Mesendoderm (in vitro differentiated cells): ENCODE results near the gene ZNF333.

Source experiments
- DNase-seq: peaks from one replicate; pipeline ENCODE4 v3.0.0; 2013
- H2AK5ac ChIP-seq: 2 replicates; pipeline ENCODE4 v1.6.1; 2013; ENCODE audit warnings: low read length, inconsistent platforms
- H2BK120ac ChIP-seq: 2 replicates; pipeline ENCODE4 v1.6.1; 2013; ENCODE audit warnings: low read depth, mild to moderate bottlenecking, low read length, moderate library complexity, mixed read lengths
- H2BK15ac ChIP-seq: replicated peaks from 2 replicates; pipeline ENCODE4 v1.6.1; 2013; ENCODE audit warnings: low read depth, mild to moderate bottlenecking, moderate library complexity
- H2BK5ac ChIP-seq: 2 replicates; pipeline ENCODE4 v1.6.1; 2013; ENCODE audit warnings: low read length, inconsistent platforms
- H3K18ac ChIP-seq: 2 replicates; pipeline ENCODE4 v1.6.1; 2013; ENCODE audit warnings: mild to moderate bottlenecking, low read length, mixed read lengths
- H3K23ac ChIP-seq: one replicate; pipeline ENCODE4 v1.6.1; 2013; ENCODE audit warnings: low read length
- H3K27ac ChIP-seq: 2 replicates; pipeline ENCODE4 v1.5.1; 2013; ENCODE audit warnings: low read depth, mild to moderate bottlenecking, inconsistent platforms, low read length, moderate library complexity
- H3K27me3 ChIP-seq: 2 replicates; pipeline ENCODE4 v1.6.1; 2013; ENCODE audit warnings: low read length, control low read depth, mild to moderate bottlenecking, inconsistent platforms; ENCODE audit not compliant: insufficient read depth, poor library complexity
- H3K36me3 ChIP-seq: 2 replicates; pipeline ENCODE4 v1.6.1; 2013; ENCODE audit warnings: low read length, inconsistent platforms; ENCODE audit not compliant: control insufficient read depth, insufficient read depth
- H3K4ac ChIP-seq: one replicate; pipeline ENCODE4 v1.6.1; 2013; ENCODE audit warnings: low read depth, mild to moderate bottlenecking, low read length, moderate library complexity
- H3K4me1 ChIP-seq: 2 replicates; pipeline ENCODE4 v1.6.1; 2013; ENCODE audit warnings: low read depth, low read length, inconsistent platforms; ENCODE audit not compliant: control insufficient read depth
- H3K4me2 ChIP-seq: 2 replicates; pipeline ENCODE4 v1.6.1; 2013; ENCODE audit warnings: low read length
- H3K4me3 ChIP-seq: 2 replicates; pipeline ENCODE4 v1.5.1; 2013; ENCODE audit warnings: mild to moderate bottlenecking, low read length
- H3K56ac ChIP-seq: one replicate; pipeline ENCODE4 v1.6.1; 2013; ENCODE audit warnings: low read length
- H3K79me1 ChIP-seq: 2 replicates; pipeline ENCODE4 v1.6.1; 2013; ENCODE audit warnings: low read length, inconsistent platforms
- H3K79me2 ChIP-seq: 2 replicates; pipeline ENCODE4 v1.6.1; 2013; ENCODE audit warnings: mild to moderate bottlenecking, low read length; ENCODE audit not compliant: control insufficient read depth, insufficient read depth
- H3K9ac ChIP-seq: 2 replicates; pipeline ENCODE4 v1.6.1; 2013; ENCODE audit warnings: low read length, inconsistent platforms
- H4K5ac ChIP-seq: one replicate; pipeline ENCODE4 v1.6.1; 2013; ENCODE audit warnings: low read length
- H4K8ac ChIP-seq: one replicate; pipeline ENCODE4 v1.6.1; 2013; ENCODE audit warnings: low read depth, mild to moderate bottlenecking, control low read depth, low read length, moderate library complexity
- WGBS: extraction: QIAGEN DNeasy Blood & Tissue Kit; methylation state at CpG from one replicate; pipeline ENCODE4 v1.1.7; 2013; ENCODE audit warnings: low lambda C conversion rate, missing lambda C conversion rate; ENCODE audit not compliant: insufficient coverage; ENCODE audit errors: extremely low coverage; 5-methylcytosine and 5-hydroxymethylcytosine counted together

Gene ZNF333

GRCh38 chr19:14655726-14656125, 34.1 kb upstream of the ZNF333 start:
- H3K36me3 ChIP-seq, result no peaks in the 10 kb centered on the region
- no peak for DNase-seq
- WGBS, result no CpG with 5 or more reads among the region's 11 CpGs
- H3K4me3 ChIP-seq, result no peak overlapping the region
- H3K23ac ChIP-seq, result no peak overlapping the region
- H2BK15ac ChIP-seq, result no peak overlapping the region
- no peak overlapping the region for H3K56ac ChIP-seq
- H3K27me3 ChIP-seq, result no peaks in the 10 kb centered on the region
- H4K5ac ChIP-seq, result no peak overlapping the region
- no peaks in the 10 kb centered on the region for H3K79me1 ChIP-seq
- H2BK5ac ChIP-seq, result no peak overlapping the region
- H4K8ac ChIP-seq, result no peak overlapping the region
- H3K9ac ChIP-seq, result no peak overlapping the region
- no peak overlapping the region for H3K4ac ChIP-seq
- no peak overlapping the region for H3K18ac ChIP-seq
- no peak overlapping the region for H3K4me2 ChIP-seq
- H3K4me1 ChIP-seq, result no peaks in the 10 kb centered on the region
- H2BK120ac ChIP-seq, result no peak overlapping the region
- no peaks in the 10 kb centered on the region for H3K79me2 ChIP-seq
- no peak overlapping the region for H3K27ac ChIP-seq
- H2AK5ac ChIP-seq, result no peak overlapping the region

DNA sequence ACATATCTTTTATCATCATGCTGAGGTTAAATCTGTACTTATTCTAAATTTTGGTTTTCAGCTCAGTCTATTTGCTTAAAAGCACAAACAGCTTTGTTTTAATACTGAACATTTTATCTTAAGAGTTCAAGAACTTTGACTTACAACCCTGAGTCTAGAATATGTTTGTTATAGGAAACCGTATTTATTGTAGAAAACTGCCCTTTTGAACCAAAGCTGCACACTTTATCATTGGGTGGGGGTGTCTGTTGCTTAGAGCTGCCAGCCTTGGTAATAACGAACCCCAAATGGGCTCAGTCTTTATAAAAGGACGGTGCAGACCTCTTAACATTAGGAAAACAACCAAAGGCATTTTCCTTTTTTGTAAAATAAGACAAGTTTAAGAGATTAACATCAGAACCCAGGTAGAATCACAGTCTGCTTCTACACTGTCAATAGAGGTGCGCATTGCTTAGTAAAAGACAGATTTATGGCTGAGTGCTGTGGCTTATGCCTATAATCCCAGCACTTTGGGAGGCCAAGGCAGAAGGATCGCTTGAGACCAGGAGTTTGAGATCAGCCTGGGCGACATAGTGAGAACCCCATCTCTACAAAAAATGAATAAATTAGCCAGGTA, 29.9 kb upstream of the ZNF333 start:
- H3K4ac ChIP-seq, result no peak overlapping the region
- H2BK120ac ChIP-seq, result no peak overlapping the region
- H3K9ac ChIP-seq, result no peak overlapping the region
- no peak overlapping the region for H2AK5ac ChIP-seq
- no peak overlapping the region for H3K18ac ChIP-seq
- no peak overlapping the region for H4K5ac ChIP-seq
- no CpG with 5 or more reads among the region's 6 CpGs for WGBS
- no peak overlapping the region for H3K23ac ChIP-seq
- no peak overlapping the region for H2BK15ac ChIP-seq
- no peak for DNase-seq
- H3K36me3 ChIP-seq, result no peaks in the 10 kb centered on the region
- no peak overlapping the region for H2BK5ac ChIP-seq
- H3K4me3 ChIP-seq, result no peak overlapping the region
- H3K56ac ChIP-seq, result no peak overlapping the region
- H3K4me2 ChIP-seq, result no peak overlapping the region
- H3K79me1 ChIP-seq, result no peaks in the 10 kb centered on the region
- H3K27ac ChIP-seq, result no peak overlapping the region
- H3K79me2 ChIP-seq, result no peaks in the 10 kb centered on the region
- H3K27me3 ChIP-seq, result no peaks in the 10 kb centered on the region
- H3K4me1 ChIP-seq, result no peaks in the 10 kb centered on the region
- H4K8ac ChIP-seq, result no peak overlapping the region

- no CpG with 5 or more reads among the region's 12 CpGs for WGBS
- no peak overlapping the region for H2BK5ac ChIP-seq
- no peak overlapping the region for H2BK120ac ChIP-seq
- no peaks in the 10 kb centered on the region for H3K27me3 ChIP-seq
- no peak overlapping the region for H3K18ac ChIP-seq
- no peak overlapping the region for H3K4me3 ChIP-seq
- H3K27ac ChIP-seq, result no peak overlapping the region
- H3K4me2 ChIP-seq, result no peak overlapping the region
- no peak overlapping the region for H3K23ac ChIP-seq
- no peak overlapping the region for H3K9ac ChIP-seq
- DNase-seq, result no peak
- H3K56ac ChIP-seq, result no peak overlapping the region
- H3K4ac ChIP-seq, result no peak overlapping the region
- no peaks in the 10 kb centered on the region for H3K79me1 ChIP-seq
- no peak overlapping the region for H4K5ac ChIP-seq
- no peak overlapping the region for H2AK5ac ChIP-seq
- no peaks in the 10 kb centered on the region for H3K36me3 ChIP-seq
- no peaks in the 10 kb centered on the region for H3K4me1 ChIP-seq
- H3K79me2 ChIP-seq, result no peaks in the 10 kb centered on the region
- H2BK15ac ChIP-seq, result no peak overlapping the region
- no peak overlapping the region for H4K8ac ChIP-seq
Observed at GRCh38 chr19:14661372-14661924, 28.4 kb upstream of the ZNF333 start.

DNA sequence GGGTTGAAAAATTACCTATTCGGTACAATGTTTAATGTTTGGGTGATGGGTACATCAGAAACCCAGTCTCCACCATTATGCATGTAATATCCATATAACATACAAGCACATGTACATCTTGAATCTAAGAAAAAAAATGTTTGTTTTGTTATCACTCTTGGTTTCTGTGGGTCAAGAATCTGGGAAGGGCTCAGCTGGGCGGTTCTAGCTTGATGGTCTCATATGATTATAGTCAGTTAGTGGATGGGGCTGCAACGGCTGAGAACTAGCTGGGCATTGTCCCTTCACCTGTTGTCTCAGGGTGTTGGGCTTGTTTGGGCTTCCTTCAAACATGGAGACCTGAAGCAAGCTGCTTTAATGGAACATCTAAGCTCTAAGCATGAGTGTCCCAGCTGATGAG, 19.9 kb upstream of the ZNF333 start:
- Histone ChIP-seq H3K36me3 (no peaks in the 10 kb centered on the region), H3K23ac (no peak overlapping the region), H3K4me1 (no peaks in the 10 kb centered on the region), H3K27me3 (no peaks in the 10 kb centered on the region), H3K79me1 (no peaks in the 10 kb centered on the region), H2BK120ac (no peak overlapping the region), H3K56ac (no peak overlapping the region), H2BK5ac (no peak overlapping the region), H3K4ac (no peak overlapping the region), H2AK5ac (no peak overlapping the region), H3K4me3 (no peak overlapping the region), H3K9ac (no peak overlapping the region), H4K8ac (no peak overlapping the region), H4K5ac (no peak overlapping the region), H3K18ac (no peak overlapping the region), H3K4me2 (no peak overlapping the region), H2BK15ac (no peak overlapping the region), H3K27ac (no peak overlapping the region), H3K79me2 (no peaks in the 10 kb centered on the region)
- no CpG with 5 or more reads among the region's 3 CpGs for WGBS
- DNase-seq, result no peak

GRCh38 chr19:14670408-14670807, 19.4 kb upstream of the ZNF333 start:
- WGBS, result no CpG with 5 or more reads among the region's 2 CpGs

More at GRCh38 chr19:14670408-14670807, 19.4 kb upstream of the ZNF333 start:
- Histone ChIP-seq H3K4me3 (no peak overlapping the region), H3K79me1 (no peaks in the 10 kb centered on the region), H2AK5ac (no peak overlapping the region), H3K23ac (no peak overlapping the region), H3K56ac (no peak overlapping the region), H3K27ac (no peak overlapping the region), H2BK5ac (no peak overlapping the region), H3K9ac (no peak overlapping the region), H2BK120ac (no peak overlapping the region), H3K4me2 (no peak overlapping the region), H3K36me3 (no peaks in the 10 kb centered on the region), H3K4ac (no peak overlapping the region), H3K27me3 (no peaks in the 10 kb centered on the region), H3K4me1 (no peaks in the 10 kb centered on the region), H2BK15ac (no peak overlapping the region), H3K18ac (no peak overlapping the region), H3K79me2 (no peaks in the 10 kb centered on the region), H4K8ac (no peak overlapping the region), H4K5ac (no peak overlapping the region)
- DNase-seq, result no peak
